ENCODE measurements around the gene WDR46. TPM values are rescaled to one million over a fixed set of nuclear protein-coding genes. Genes with fewer than 3 reads are reported as not detected.

The WDR46 gene, protein sequence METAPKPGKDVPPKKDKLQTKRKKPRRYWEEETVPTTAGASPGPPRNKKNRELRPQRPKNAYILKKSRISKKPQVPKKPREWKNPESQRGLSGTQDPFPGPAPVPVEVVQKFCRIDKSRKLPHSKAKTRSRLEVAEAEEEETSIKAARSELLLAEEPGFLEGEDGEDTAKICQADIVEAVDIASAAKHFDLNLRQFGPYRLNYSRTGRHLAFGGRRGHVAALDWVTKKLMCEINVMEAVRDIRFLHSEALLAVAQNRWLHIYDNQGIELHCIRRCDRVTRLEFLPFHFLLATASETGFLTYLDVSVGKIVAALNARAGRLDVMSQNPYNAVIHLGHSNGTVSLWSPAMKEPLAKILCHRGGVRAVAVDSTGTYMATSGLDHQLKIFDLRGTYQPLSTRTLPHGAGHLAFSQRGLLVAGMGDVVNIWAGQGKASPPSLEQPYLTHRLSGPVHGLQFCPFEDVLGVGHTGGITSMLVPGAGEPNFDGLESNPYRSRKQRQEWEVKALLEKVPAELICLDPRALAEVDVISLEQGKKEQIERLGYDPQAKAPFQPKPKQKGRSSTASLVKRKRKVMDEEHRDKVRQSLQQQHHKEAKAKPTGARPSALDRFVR
- total RNA-seq = 17.8 TPM

DNA sequence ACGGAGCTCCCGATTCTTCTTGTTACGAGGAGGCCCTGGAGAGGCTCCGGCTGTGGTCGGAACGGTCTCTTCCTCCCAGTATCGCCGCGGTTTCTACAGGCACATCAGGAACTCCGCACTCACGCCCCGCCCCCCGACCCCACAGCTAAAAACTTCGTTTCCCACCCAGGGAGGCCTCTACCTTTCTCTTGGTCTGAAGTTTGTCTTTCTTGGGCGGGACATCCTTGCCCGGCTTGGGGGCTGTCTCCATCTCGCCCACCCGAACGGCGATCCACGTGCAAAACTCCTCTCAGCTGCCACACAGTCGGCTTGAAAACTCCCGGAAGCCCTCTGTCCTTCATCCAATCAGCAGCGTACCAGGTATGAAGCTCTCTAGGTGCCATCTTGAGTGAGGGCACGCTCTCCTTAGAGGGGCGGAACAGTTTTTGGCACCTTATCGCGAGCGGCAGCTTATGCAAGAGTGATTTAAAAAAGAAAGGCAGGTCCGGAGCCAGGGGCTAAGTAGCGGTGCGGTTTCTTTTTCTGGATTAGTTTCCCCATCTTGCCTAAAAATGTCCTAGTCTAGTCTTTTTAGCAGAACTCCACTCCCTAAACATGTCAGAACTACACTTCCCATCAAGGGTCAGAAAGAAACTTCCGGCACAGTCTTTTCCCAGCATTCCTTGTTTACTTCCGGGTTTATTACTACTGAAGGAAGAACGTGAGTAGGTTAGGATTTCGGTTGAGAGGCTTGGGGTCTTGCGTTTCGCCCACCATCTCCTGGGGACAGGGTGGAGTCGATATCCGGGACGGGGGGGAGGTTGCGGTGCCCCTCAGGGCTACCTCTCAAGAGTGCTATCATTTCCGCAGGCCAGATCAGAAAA is at the start of gene WDR46, which contains the start of gene PFDN6:
WDR46 (minus strand) TSS at position 319 of the 863 bp plus-strand sequence; CDS start at position 250, 69 bp downstream.
PFDN6 (plus strand) TSS at position 681 of the 863 bp plus-strand sequence. CDS start 256 bp downstream, outside the sequence.
- ATAC-seq (peak; percentile 96), DNase-seq (ENCODE audit: low spot score) (peak; percentile 86)

DNA sequence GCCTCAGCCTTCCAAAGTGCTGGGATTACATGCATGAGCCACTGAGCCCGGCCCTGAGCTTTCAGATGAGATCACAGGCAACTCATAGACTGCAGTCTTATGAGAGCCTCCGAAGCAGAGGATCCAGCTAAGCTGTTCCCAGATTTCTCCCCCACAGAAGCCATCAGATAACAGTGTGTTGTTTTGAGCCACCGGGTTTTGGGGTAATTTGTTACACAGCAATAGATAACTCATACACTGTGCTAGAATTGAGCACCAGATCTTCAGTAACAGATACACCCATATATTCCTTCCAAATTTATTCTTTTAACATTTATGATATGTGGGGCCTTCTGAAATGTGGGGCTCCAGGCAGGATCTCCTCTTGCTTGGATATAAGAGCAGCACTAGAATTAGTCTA is 47.5 kb upstream of the WDR46 start:
- ATAC-seq (no peak), DNase-seq (ENCODE audit: low spot score) (no peak)

DNA sequence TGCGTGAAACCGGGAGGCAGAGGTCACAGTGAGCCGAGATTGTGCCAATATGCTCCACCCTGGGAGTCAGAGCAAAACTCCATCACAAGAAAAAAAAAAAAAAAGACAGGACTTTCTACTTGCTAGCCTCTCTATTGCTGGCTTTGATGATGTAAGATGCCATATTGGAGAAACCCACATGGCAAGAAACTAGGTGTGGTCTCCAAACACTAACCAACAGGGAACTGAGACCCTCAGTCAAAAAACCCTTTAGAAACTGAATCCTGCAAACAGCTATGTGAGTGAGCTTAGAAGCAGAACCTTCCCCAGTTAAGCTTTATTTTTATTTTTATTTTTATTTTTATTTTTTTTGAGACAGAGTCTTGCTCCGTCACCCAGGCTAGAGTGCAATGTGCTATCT is 46.9 kb upstream of the WDR46 start:
- no peak for ATAC-seq

GRCh38 chr6:33333666-33334065 is 44.6 kb upstream of the WDR46 start:
- no peak for ATAC-seq
- DNase-seq (ENCODE audit: low spot score) = no peak

More for the DNA sequence above, 46.9 kb upstream of the WDR46 start:
- DNase-seq (ENCODE audit: low spot score) = no peak

DNA sequence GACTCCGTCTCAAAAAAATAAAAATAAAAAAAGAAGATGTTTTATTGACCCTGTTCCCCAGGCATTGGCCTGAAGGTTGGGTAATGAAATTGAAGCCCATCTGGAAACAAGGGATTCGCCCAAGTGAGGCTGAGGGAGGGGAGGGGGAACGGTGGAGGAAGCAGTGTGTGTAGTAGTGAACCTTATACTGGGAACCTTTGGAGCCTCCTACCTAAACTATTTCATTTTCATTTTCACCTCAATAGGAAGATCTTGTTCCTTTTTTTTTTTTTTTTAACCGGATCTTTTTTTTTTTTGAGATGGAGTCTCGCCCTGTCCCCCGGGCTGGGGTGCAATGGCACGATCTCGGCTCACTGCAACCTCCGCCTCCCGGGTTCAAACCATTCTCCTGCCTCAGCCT is 41.7 kb upstream of the WDR46 start:
- ATAC-seq (no peak), DNase-seq (ENCODE audit: low spot score) (no peak)

- DNase-seq (ENCODE audit: low spot score) = no peak
- ATAC-seq = no peak
Measured at GRCh38 chr6:33329058-33329457, 40.0 kb upstream of the WDR46 start.

DNA sequence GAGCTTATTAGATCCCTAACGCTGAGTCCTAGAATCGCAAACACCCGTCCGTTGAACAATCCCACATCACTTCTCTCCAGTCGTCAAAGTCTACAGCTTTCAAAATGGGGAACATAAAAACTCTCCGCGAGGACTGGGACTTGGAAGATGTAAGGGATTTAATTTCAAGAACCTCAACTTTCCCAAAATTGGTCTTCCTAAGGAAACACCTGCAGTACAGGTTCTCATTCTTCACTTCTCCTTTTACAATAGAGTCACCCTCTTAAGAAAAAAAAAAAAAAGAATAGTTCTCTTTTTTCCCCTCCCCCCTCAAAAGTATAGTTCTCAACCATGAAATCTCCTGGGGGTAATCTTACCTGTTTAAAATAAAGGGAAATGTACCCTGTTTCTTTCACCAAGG is 35.1 kb upstream of the WDR46 start:
- DNase-seq (ENCODE audit: low spot score) (no peak), ATAC-seq (no peak)

- ATAC-seq (no peak), DNase-seq (ENCODE audit: low spot score) (no peak)
Measured at GRCh38 chr6:33323623-33323948, 34.5 kb upstream of the WDR46 start.

GRCh38 chr6:33321227-33321626 is 32.2 kb upstream of the WDR46 start:
- DNase-seq (ENCODE audit: low spot score) (no peak), ATAC-seq (no peak)

GRCh38 chr6:33320315-33321181 is 31.5 kb upstream of the WDR46 start:
- DNase-seq (ENCODE audit: low spot score) (peak; percentile 65), ATAC-seq (no peak)

DNA sequence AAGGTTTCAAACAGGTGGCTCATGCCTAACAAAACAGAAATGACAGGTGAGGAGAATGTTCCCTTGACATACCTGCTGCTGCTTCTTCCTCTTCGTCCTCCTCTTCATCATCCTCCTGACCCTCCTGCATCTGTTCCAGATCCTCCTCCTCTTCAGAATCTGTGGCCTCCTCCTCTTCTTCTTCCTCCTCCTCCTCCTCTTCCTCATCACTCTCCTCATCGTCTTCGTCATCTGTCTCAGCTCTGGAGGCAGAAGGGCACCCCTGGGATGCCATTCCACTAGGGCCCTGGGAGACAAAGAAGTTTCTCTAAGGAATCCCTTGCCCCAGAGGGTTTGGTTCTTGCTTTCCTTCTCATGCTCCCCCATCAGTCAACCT is 30.9 kb upstream of the WDR46 start:
- ATAC-seq = no peak
- no peak for DNase-seq (ENCODE audit: low spot score)

DNA sequence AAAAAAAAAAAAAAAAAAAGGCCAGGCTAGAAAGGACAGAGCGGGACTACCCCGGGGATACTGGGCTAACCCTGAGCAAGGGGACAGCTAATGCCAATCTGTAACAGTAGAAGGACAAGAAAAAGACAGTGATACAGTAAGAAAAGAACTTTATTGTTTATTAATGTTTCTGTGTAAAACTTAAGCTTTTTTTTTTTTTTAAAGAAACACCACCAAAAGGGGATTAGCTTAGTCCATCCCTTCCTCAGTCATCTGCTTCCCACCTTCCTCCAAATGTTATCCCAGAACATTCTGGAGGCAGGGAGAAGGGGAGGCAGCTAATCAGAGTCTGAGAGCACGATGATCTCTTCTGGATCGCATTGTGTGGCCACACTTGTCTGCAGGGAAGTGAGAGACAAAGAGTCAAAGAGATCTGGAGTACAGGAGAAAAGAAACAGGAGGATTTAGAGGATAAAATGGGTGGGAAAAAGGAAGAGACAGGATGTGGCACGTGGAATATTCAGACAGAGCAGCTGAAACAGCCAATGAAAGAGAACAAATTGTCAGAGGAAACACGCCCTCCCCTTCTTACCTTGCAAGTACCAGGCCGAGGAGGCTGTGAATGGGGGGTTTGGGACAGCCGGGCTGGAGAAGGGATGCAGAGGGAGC is 29.5 kb upstream of the WDR46 start:
- DNase-seq (ENCODE audit: low spot score) = no peak
- ATAC-seq = no peak

- peak; percentile 99 for DNase-seq (ENCODE audit: low spot score)
- peak; percentile 79 for ATAC-seq
Measured at GRCh38 chr6:33317669-33318425, 28.8 kb upstream of the WDR46 start, which contains the start of gene ZBTB22. Gene ZBTB22, minus strand, starts transcription at chr6:33317744. Its CDS starts 828 bp downstream, at chr6:33316916.

DNA sequence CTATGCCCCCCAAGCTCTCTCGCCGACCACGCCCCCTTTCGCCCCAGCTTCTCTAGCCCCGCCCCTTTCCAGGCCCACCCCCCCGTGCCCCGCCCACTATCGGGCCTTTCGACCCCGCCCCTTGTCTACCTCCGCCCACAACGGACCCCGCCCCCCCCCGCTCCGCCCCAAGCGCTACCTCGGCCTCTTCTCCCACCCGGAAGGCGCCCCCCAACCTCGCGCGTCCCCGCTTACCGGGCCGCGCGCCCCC is 28.3 kb upstream of the WDR46 start:
- ATAC-seq (peak; percentile 6), DNase-seq (ENCODE audit: low spot score) (no peak)

DNA sequence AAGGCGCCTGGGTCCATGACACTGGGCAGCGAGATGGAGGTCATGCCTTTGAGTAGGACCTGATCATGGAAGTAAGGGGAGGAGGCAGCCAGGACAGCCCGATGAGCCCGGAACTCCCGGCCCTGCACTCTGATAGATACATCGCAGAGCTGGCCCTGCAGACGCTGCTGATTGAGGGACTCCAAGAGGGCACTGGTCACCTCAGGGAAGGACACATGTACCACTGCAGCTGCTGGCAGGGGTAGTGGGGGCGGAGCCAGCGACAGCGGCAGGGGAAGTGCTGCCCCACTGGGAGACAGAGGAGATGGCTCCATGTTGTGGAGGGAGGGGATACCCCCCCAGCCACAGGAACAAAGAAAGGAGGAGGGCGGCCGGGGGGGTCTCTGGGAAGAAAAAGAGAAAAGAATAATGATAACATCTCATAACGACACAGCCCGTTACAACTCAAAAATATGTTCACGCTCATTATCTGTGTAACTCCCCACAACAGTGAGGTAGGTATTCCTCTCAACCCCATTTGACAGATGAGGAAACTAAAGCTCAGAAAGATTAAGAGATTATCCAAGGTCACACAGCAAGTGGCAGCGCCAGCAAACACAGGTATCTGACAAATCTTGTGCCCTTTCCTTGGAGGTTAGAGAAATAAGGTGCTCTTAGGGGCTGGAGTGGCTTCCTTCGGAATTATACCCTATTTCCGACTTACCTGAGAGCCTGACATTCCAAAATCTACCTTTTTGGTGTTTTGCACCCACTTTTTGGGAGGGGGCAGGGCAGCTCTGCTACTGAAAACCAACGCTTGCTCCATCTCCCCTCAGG is 27.8 kb upstream of the WDR46 start:
- ATAC-seq = no peak

DNA sequence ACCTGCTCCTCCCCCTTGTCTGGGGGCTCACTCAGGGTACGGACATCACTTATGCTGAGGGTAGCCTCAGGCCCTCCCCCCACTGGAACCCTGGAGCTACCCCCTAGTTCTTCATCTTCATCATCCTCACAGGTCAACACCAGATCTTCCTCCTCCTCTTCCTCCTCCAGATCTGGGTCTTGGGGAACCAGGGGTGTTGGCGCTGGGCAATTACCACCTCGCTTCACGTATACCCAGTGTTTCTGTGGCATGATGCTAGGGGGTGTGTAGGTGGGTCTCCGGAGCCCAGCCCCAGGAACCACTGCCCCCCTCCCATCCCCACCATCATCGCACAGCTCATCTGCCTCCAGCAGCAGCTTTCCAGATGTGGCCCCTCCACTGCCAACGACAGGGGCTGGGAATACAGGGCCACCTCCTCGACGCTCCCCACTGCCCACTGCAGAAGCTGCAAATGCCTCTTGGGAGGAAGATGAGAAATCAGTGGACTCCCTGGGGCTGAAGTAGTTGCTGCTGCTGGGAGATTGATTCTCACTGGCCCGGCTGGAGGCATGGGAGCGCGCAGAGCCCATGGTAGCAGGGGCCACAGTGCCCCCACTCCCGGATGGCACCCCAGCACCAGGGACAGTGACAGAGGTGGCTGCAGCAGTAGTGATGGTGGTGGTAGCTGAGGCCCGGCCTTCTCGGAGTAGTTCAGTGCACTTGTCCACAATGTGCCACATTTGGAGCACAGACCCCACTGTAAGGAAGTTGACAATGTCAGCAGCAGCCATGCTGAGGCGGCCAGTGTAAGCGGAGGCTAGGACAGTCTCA is 27.0 kb upstream of the WDR46 start:
- no peak for ATAC-seq
- no peak for DNase-seq (ENCODE audit: low spot score)

More for the DNA sequence above, 27.8 kb upstream of the WDR46 start:
- DNase-seq (ENCODE audit: low spot score) = no peak

- ATAC-seq = no peak
- no peak for DNase-seq (ENCODE audit: low spot score)
Measured at GRCh38 chr6:33314943-33315792, 26.1 kb upstream of the WDR46 start.
